KMS-11 (cell line): ENCODE measurements around the gene SLC51A.
A peak's percentile ranks its signal among the peaks of the same experiment; 100 is the strongest.

Experiments used
- H2AFZ ChIP-seq: fragments of 200-600 bp; sonication (generic); 2 replicates; pipeline ENCODE4 v1.6.1; 2016; ENCODE audit warnings: antibody characterized with exemption, mixed run types, low read depth
- H3K27ac ChIP-seq: fragments of 200-600 bp; sonication (generic); 2 replicates; pipeline ENCODE4 v1.6.1; 2016; ENCODE audit warnings: mild to moderate bottlenecking, mixed run types
- H3K27me3 ChIP-seq: fragments of 200-600 bp; sonication (generic); 2 replicates; pipeline ENCODE4 v1.6.1; 2017; ENCODE audit warnings: mild to moderate bottlenecking, low read depth, mixed run types, moderate library complexity; ENCODE audit not compliant: insufficient read depth
- H3K36me3 ChIP-seq: fragments of 200-600 bp; sonication (generic); 2 replicates; pipeline ENCODE4 v1.6.1; 2017; ENCODE audit warnings: mild to moderate bottlenecking, mixed run types; ENCODE audit not compliant: insufficient read depth
- H3K4me1 ChIP-seq: fragments of 200-600 bp; sonication (generic); 2 replicates; pipeline ENCODE4 v1.6.1; 2016; ENCODE audit warnings: mild to moderate bottlenecking, low read depth, mixed run types; ENCODE audit not compliant: poor library complexity, severe bottlenecking
- H3K4me2 ChIP-seq: fragments of 200-600 bp; sonication (generic); 2 replicates; pipeline ENCODE4 v1.7.0; 2016; ENCODE audit warnings: mild to moderate bottlenecking, mixed run types
- H3K4me3 ChIP-seq: fragments of 200-600 bp; sonication (generic); IDR thresholded peaks from 2 replicates; pipeline ENCODE4 v1.6.1; 2017; ENCODE audit warnings: low read depth, low read length, mixed read lengths; ENCODE audit not compliant: insufficient read depth
- H3K79me2 ChIP-seq: fragments of 200-600 bp; sonication (generic); 2 replicates; pipeline ENCODE4 v1.6.1; 2016; ENCODE audit warnings: low read depth, mixed run types; ENCODE audit not compliant: insufficient read depth
- H3K9ac ChIP-seq: fragments of 200-600 bp; sonication (generic); 2 replicates; pipeline ENCODE4 v1.6.1; 2016; ENCODE audit warnings: mild to moderate bottlenecking, mixed run types
- H4K20me1 ChIP-seq: fragments of 200-600 bp; sonication (generic); 2 replicates; pipeline ENCODE4 v1.6.1; 2016; ENCODE audit warnings: mild to moderate bottlenecking, mixed run types; ENCODE audit not compliant: insufficient read depth
- CTCF ChIP-seq: fragments of 200-600 bp; sonication (generic); conservative IDR thresholded peaks from 2 replicates; pipeline ENCODE4 v1.6.1; 2017; ENCODE audit warnings: low read depth, mild to moderate bottlenecking, antibody characterized with exemption, low read length, moderate library complexity, mixed read lengths

Gene SLC51A

GRCh38 chr3:196272826-196273225 lies 56.5 kb downstream of the SLC51A start:
- no peak overlapping the region for H3K4me3 ChIP-seq
- TF ChIP-seq CTCF = no peak
- no peaks in the 10 kb centered on the region for H3K27me3 ChIP-seq
- H3K79me2 ChIP-seq = peaks cover 59% of the 10 kb centered on the region
- no peak overlapping the region for H3K27ac ChIP-seq
- no peaks in the 10 kb centered on the region for H4K20me1 ChIP-seq
- H3K4me1 ChIP-seq = peaks cover 73% of the 10 kb centered on the region
- no peak overlapping the region; the same call in 1 of the 2 replicates for H3K4me2 ChIP-seq
- H2AFZ ChIP-seq = no peak overlapping the region
- no peak overlapping the region for H3K9ac ChIP-seq
- no peaks in the 10 kb centered on the region for H3K36me3 ChIP-seq

- Histone ChIP-seq H3K27me3 (no peaks in the 10 kb centered on the region), H2AFZ (no peak overlapping the region), H3K4me1 (peaks cover 70% of the 10 kb centered on the region), H3K79me2 (peaks cover 67% of the 10 kb centered on the region), H3K36me3 (no peaks in the 10 kb centered on the region), H3K4me3 (no peak overlapping the region), H3K9ac (peak overlapping the region; percentile 67; the same call in 1 of the 2 replicates), H4K20me1 (no peaks in the 10 kb centered on the region), H3K27ac (peak overlapping the region; percentile 90), H3K4me2 (peak overlapping the region; percentile 94)
- no peak for TF ChIP-seq CTCF
Observed at GRCh38 chr3:196273655-196274054, 57.3 kb downstream of the SLC51A start.

GRCh38 chr3:196274585-196274984 lies 58.3 kb downstream of the SLC51A start:
- Histone ChIP-seq H4K20me1 (no peaks in the 10 kb centered on the region), H3K27me3 (no peaks in the 10 kb centered on the region), H3K4me1 (peaks cover 70% of the 10 kb centered on the region), H3K79me2 (peaks cover 75% of the 10 kb centered on the region), H3K36me3 (no peaks in the 10 kb centered on the region), H3K9ac (peak overlapping the region; percentile 67; the same call in 1 of the 2 replicates), H3K27ac (peak overlapping the region; percentile 90), H2AFZ (peak overlapping the region; percentile 42), H3K4me2 (peak overlapping the region; percentile 94), H3K4me3 (peak overlapping the region; percentile 66)
- TF ChIP-seq CTCF = no peak

- no peaks in the 10 kb centered on the region for H3K36me3 ChIP-seq
- H3K4me3 ChIP-seq = peak overlapping the region; percentile 66
- peak overlapping the region; percentile 94 for H3K4me2 ChIP-seq
- no peaks in the 10 kb centered on the region for H3K27me3 ChIP-seq
- peak overlapping the region; percentile 67; the same call in 1 of the 2 replicates for H3K9ac ChIP-seq
- no peaks in the 10 kb centered on the region for H4K20me1 ChIP-seq
- H3K4me1 ChIP-seq = peaks cover 70% of the 10 kb centered on the region
- H2AFZ ChIP-seq = peak overlapping the region; percentile 42
- H3K27ac ChIP-seq = peak overlapping the region; percentile 90
- peaks cover 78% of the 10 kb centered on the region for H3K79me2 ChIP-seq
- TF ChIP-seq CTCF = no peak
Observed at GRCh38 chr3:196275126-196275525, 58.8 kb downstream of the SLC51A start.
